ENCODE data around the gene MC2R.
"Not testable (repeated sequence)": the region's sequence is repeated elsewhere in the genome, so short reads cannot be mapped to it uniquely, and the experiment has no call there.

Gene MC2R

GRCh38 chr18:13892098-13892497 lies 23.2 kb downstream of the MC2R start:
- DNase-seq (ENCODE audit: low read depth): no peak

GRCh38 chr18:13890761-13891361 lies 24.5 kb downstream of the MC2R start:
- no peak for DNase-seq (ENCODE audit: low read depth)

- no peak for DNase-seq (ENCODE audit: low read depth)
Measured at GRCh38 chr18:13889671-13890070, 25.7 kb downstream of the MC2R start.

- no peak for DNase-seq (ENCODE audit: low read depth)
Measured at GRCh38 chr18:13888191-13888716, 27.1 kb downstream of the MC2R start.

- no peak for DNase-seq (ENCODE audit: low read depth)
Measured at GRCh38 chr18:13885009-13885408, 30.3 kb downstream of the MC2R start.

GRCh38 chr18:13879937-13880336 lies 35.4 kb downstream of the MC2R start:
- no peak for DNase-seq (ENCODE audit: low read depth)

- no peak for DNase-seq (ENCODE audit: low read depth)
Measured at GRCh38 chr18:13879492-13879891, 35.8 kb downstream of the MC2R start.

- no peak for DNase-seq (ENCODE audit: low read depth)
Measured at GRCh38 chr18:13878857-13879256, 36.5 kb downstream of the MC2R start.

GRCh38 chr18:13877157-13877556 lies 38.2 kb downstream of the MC2R start:
- DNase-seq (ENCODE audit: low read depth): no peak

- no peak for DNase-seq (ENCODE audit: low read depth)
Measured at GRCh38 chr18:13874558-13874957, 40.8 kb downstream of the MC2R start.

- DNase-seq (ENCODE audit: low read depth): no peak
Measured at GRCh38 chr18:13872932-13873331, 42.4 kb downstream of the MC2R start.

GRCh38 chr18:13872373-13872772 lies 43.0 kb downstream of the MC2R start:
- DNase-seq (ENCODE audit: low read depth): no peak

- no peak for DNase-seq (ENCODE audit: low read depth)
Measured at GRCh38 chr18:13871701-13872100, 43.6 kb downstream of the MC2R start.

- no peak for DNase-seq (ENCODE audit: low read depth)
Measured at GRCh38 chr18:13868501-13869271, 46.6 kb downstream of the MC2R start.

- not testable (repeated sequence) for DNase-seq (ENCODE audit: low read depth)
Measured at GRCh38 chr18:13862898-13863297, 52.4 kb downstream of the MC2R start.

- no peak for DNase-seq (ENCODE audit: low read depth)
Measured at GRCh38 chr18:13849791-13850190, 65.5 kb downstream of the MC2R start.

- no peak for DNase-seq (ENCODE audit: low read depth)
Measured at GRCh38 chr18:13836559-13836958, 78.8 kb downstream of the MC2R start.

GRCh38 chr18:13835202-13835601 lies 80.1 kb downstream of the MC2R start:
- DNase-seq (ENCODE audit: low read depth): no peak

GRCh38 chr18:13834496-13835015 lies 80.8 kb downstream of the MC2R start:
- DNase-seq (ENCODE audit: low read depth): no peak

Measured in fibroblast of gingiva (primary cell).